Stimulated activated memory B cell treated with anti-CD40 and anti-IgM and Interleukin-4, amounts not matched to agents 10 μg/mL and 1 μg/mL and 100 μg/mL, for 72 hours (primary cell): Measurements from ENCODE around the gene GRIK3.
"Not testable (repeated sequence)": the region's sequence is repeated elsewhere in the genome, so short reads cannot be mapped to it uniquely, and the experiment has no call there.

Experiments used
- ATAC-seq: fragments of 150-1000 bp; cut with Tn5 transposase; 2 replicates; pipeline ENCODE4 v1.10.0; 2021
- H3K27ac Mint-ChIP-seq: one replicate; pipeline ENCODE4 v1.8.0; 2022; ENCODE audit warnings: mild to moderate bottlenecking, mixed read lengths
- H3K27me3 Mint-ChIP-seq: one replicate; pipeline ENCODE4 v1.8.0; 2022; ENCODE audit warnings: mixed read lengths
- H3K36me3 Mint-ChIP-seq: one replicate; pipeline ENCODE4 v1.8.0; 2022; ENCODE audit warnings: mixed read lengths
- H3K4me1 Mint-ChIP-seq: one replicate; pipeline ENCODE4 v1.8.0; 2022; ENCODE audit warnings: mixed read lengths
- H3K4me3 Mint-ChIP-seq: one replicate; pipeline ENCODE4 v1.8.0; 2022; ENCODE audit warnings: mild to moderate bottlenecking, moderate library complexity, mixed read lengths
- H3K9me3 Mint-ChIP-seq: one replicate; pipeline ENCODE4 v1.8.0; 2022; ENCODE audit warnings: mixed read lengths

Gene GRIK3

GRCh38 chr1:36767429-36767828, 266.9 kb downstream of the GRIK3 start:
- peaks cover 37% of the 10 kb centered on the region for H3K27me3 Mint-ChIP-seq
- not testable (repeated sequence) for H3K4me1 Mint-ChIP-seq, H3K4me3 Mint-ChIP-seq, H3K9me3 Mint-ChIP-seq, H3K36me3 Mint-ChIP-seq, H3K27ac Mint-ChIP-seq, ATAC-seq

- Mint-ChIP-seq H3K36me3 (no peaks in the 10 kb centered on the region), H3K27me3 (peaks cover 37% of the 10 kb centered on the region), H3K27ac (no peak overlapping the region), H3K9me3 (no peaks in the 10 kb centered on the region), H3K4me1 (no peaks in the 10 kb centered on the region), H3K4me3 (no peak overlapping the region)
- ATAC-seq = no peak
Observed at GRCh38 chr1:36766481-36766880, 267.8 kb downstream of the GRIK3 start.

- Mint-ChIP-seq H3K27me3 (peaks cover 32% of the 10 kb centered on the region), H3K4me3 (no peak overlapping the region), H3K27ac (no peak overlapping the region), H3K9me3 (no peaks in the 10 kb centered on the region), H3K36me3 (no peaks in the 10 kb centered on the region), H3K4me1 (no peaks in the 10 kb centered on the region)
- no peak for ATAC-seq
Observed at GRCh38 chr1:36765785-36766300, 268.5 kb downstream of the GRIK3 start.

- H3K4me3 Mint-ChIP-seq = no peak overlapping the region
- H3K9me3 Mint-ChIP-seq = no peaks in the 10 kb centered on the region
- peaks cover 22% of the 10 kb centered on the region for H3K27me3 Mint-ChIP-seq
- no peaks in the 10 kb centered on the region for H3K36me3 Mint-ChIP-seq
- H3K27ac Mint-ChIP-seq = no peak overlapping the region
- H3K4me1 Mint-ChIP-seq = no peaks in the 10 kb centered on the region
- no peak for ATAC-seq
Observed at GRCh38 chr1:36764798-36765197, 269.5 kb downstream of the GRIK3 start.

GRCh38 chr1:36763771-36764170, 270.5 kb downstream of the GRIK3 start:
- Mint-ChIP-seq H3K27ac (no peak overlapping the region), H3K9me3 (no peaks in the 10 kb centered on the region), H3K4me3 (no peak overlapping the region), H3K4me1 (no peaks in the 10 kb centered on the region), H3K27me3 (peaks cover 11% of the 10 kb centered on the region), H3K36me3 (no peaks in the 10 kb centered on the region)
- no peak for ATAC-seq

GRCh38 chr1:36762174-36762573, 272.1 kb downstream of the GRIK3 start:
- Mint-ChIP-seq H3K4me1 (no peaks in the 10 kb centered on the region), H3K27me3 (no peaks in the 10 kb centered on the region), H3K4me3 (no peak overlapping the region), H3K36me3 (no peaks in the 10 kb centered on the region), H3K9me3 (no peaks in the 10 kb centered on the region), H3K27ac (no peak overlapping the region)
- ATAC-seq = no peak

GRCh38 chr1:36761113-36761512, 273.2 kb downstream of the GRIK3 start:
- no peak overlapping the region for H3K27ac Mint-ChIP-seq
- H3K27me3 Mint-ChIP-seq = no peaks in the 10 kb centered on the region
- ATAC-seq = no peak
- no peaks in the 10 kb centered on the region for H3K9me3 Mint-ChIP-seq
- no peak overlapping the region for H3K4me3 Mint-ChIP-seq
- no peaks in the 10 kb centered on the region for H3K36me3 Mint-ChIP-seq
- no peaks in the 10 kb centered on the region for H3K4me1 Mint-ChIP-seq

- no peaks in the 10 kb centered on the region for H3K36me3 Mint-ChIP-seq
- ATAC-seq = no peak
- H3K27ac Mint-ChIP-seq = no peak overlapping the region
- H3K27me3 Mint-ChIP-seq = peaks cover 6% of the 10 kb centered on the region
- H3K4me3 Mint-ChIP-seq = no peak overlapping the region
- no peaks in the 10 kb centered on the region for H3K4me1 Mint-ChIP-seq
- H3K9me3 Mint-ChIP-seq = no peaks in the 10 kb centered on the region
Observed at GRCh38 chr1:36760081-36760480, 274.2 kb downstream of the GRIK3 start.

- H3K27ac Mint-ChIP-seq = no peak overlapping the region
- H3K9me3 Mint-ChIP-seq = no peaks in the 10 kb centered on the region
- no peaks in the 10 kb centered on the region for H3K4me1 Mint-ChIP-seq
- H3K4me3 Mint-ChIP-seq = no peak overlapping the region
- no peak for ATAC-seq
- no peaks in the 10 kb centered on the region for H3K36me3 Mint-ChIP-seq
- peaks cover 12% of the 10 kb centered on the region for H3K27me3 Mint-ChIP-seq
Observed at GRCh38 chr1:36759355-36759754, 275.0 kb downstream of the GRIK3 start.

GRCh38 chr1:36755303-36756230, 278.7 kb downstream of the GRIK3 start:
- Mint-ChIP-seq H3K9me3 (no peaks in the 10 kb centered on the region), H3K36me3 (no peaks in the 10 kb centered on the region), H3K4me1 (no peaks in the 10 kb centered on the region), H3K27ac (no peak overlapping the region), H3K27me3 (peaks cover 25% of the 10 kb centered on the region), H3K4me3 (no peak overlapping the region)
- no peak for ATAC-seq

- no peak for ATAC-seq
- Mint-ChIP-seq H3K36me3 (no peaks in the 10 kb centered on the region), H3K9me3 (no peaks in the 10 kb centered on the region), H3K27ac (no peak overlapping the region), H3K4me1 (no peaks in the 10 kb centered on the region), H3K4me3 (no peak overlapping the region), H3K27me3 (peaks cover 25% of the 10 kb centered on the region)
Observed at GRCh38 chr1:36754366-36754765, 279.9 kb downstream of the GRIK3 start.

GRCh38 chr1:36753451-36753850, 280.9 kb downstream of the GRIK3 start:
- Mint-ChIP-seq H3K4me3 (no peak overlapping the region), H3K27ac (no peak overlapping the region), H3K27me3 (peaks cover 33% of the 10 kb centered on the region), H3K9me3 (no peaks in the 10 kb centered on the region), H3K4me1 (no peaks in the 10 kb centered on the region), H3K36me3 (no peaks in the 10 kb centered on the region)
- no peak for ATAC-seq

- H3K4me1 Mint-ChIP-seq = no peaks in the 10 kb centered on the region
- no peak overlapping the region for H3K27ac Mint-ChIP-seq
- H3K4me3 Mint-ChIP-seq = no peak overlapping the region
- H3K9me3 Mint-ChIP-seq = no peaks in the 10 kb centered on the region
- no peak for ATAC-seq
- peaks cover 33% of the 10 kb centered on the region for H3K27me3 Mint-ChIP-seq
- H3K36me3 Mint-ChIP-seq = no peaks in the 10 kb centered on the region
Observed at GRCh38 chr1:36752891-36753361, 281.4 kb downstream of the GRIK3 start.

- ATAC-seq = no peak
- Mint-ChIP-seq H3K36me3 (no peaks in the 10 kb centered on the region), H3K4me3 (no peak overlapping the region)
Observed at GRCh38 chr1:36752431-36752830, 281.9 kb downstream of the GRIK3 start.

GRCh38 chr1:36751525-36751924, 282.8 kb downstream of the GRIK3 start:
- Mint-ChIP-seq H3K9me3 (no peaks in the 10 kb centered on the region), H3K36me3 (no peaks in the 10 kb centered on the region), H3K4me3 (no peak overlapping the region), H3K27me3 (peaks cover 42% of the 10 kb centered on the region), H3K4me1 (no peaks in the 10 kb centered on the region), H3K27ac (no peak overlapping the region)
- no peak for ATAC-seq

More at GRCh38 chr1:36752431-36752830, 281.9 kb downstream of the GRIK3 start:
- Mint-ChIP-seq H3K27me3 (peaks cover 37% of the 10 kb centered on the region), H3K27ac (no peak overlapping the region), H3K4me1 (no peaks in the 10 kb centered on the region), H3K9me3 (no peaks in the 10 kb centered on the region)

GRCh38 chr1:36748466-36748865, 285.8 kb downstream of the GRIK3 start:
- no peaks in the 10 kb centered on the region for H3K9me3 Mint-ChIP-seq
- no peak overlapping the region for H3K27ac Mint-ChIP-seq
- H3K36me3 Mint-ChIP-seq = no peaks in the 10 kb centered on the region
- peaks cover 28% of the 10 kb centered on the region for H3K27me3 Mint-ChIP-seq
- no peak overlapping the region for H3K4me3 Mint-ChIP-seq
- no peak for ATAC-seq
- H3K4me1 Mint-ChIP-seq = no peaks in the 10 kb centered on the region
